Measurements from ENCODE around the gene EIF5A2.
A peak's percentile ranks its signal among the peaks of the same experiment; 100 is the strongest.

The EIF5A2 gene

DNA sequence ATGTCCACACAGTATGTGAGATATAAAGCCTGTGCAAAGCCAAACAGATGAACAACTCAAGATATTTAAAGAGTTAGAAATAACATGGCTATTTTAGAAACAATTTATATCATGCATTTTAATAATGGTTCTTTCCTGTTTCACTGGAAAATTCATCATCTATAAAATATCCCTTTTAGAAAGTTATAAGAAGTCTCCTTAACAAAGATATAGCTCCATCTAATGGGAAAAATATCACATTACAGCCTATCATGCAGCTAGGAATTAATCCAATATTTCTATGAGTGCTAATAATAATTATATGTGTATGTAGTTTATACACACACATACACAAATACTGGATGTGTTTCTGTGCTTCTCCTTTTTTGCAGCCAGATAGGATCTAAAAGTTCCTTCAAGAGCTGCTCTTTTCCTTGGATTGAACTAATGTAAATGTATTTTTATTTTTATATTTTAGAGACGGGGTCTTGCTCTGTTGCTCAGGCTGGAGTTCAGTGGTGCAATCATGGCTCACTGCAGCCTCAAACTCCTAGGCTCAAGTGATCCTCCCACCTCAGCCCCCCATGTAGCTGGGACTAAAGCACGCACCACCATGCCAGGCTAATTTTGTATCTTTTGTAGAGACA, 60.0 kb downstream of the EIF5A2 start:
- DNase-seq = peak; percentile 55

DNA sequence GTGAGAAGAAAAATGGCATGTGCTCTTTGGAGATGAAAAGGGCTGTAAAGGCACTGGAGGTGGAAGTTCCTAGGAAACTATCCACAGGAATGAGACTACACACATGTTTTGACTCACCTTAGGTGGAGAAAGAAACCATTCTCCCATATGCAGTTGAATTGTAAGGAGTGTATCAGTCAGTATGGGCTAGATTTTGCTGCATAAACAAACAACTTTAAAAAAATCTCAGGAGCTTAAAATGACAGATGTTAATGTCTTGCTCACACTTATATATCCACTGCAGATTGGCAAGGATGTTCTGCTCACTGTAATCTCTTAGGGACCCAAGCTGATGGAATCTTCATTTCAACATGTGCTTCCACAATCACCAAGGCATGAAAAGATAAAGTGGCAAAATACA, 64.1 kb downstream of the EIF5A2 start:
- DNase-seq = no peak

DNA sequence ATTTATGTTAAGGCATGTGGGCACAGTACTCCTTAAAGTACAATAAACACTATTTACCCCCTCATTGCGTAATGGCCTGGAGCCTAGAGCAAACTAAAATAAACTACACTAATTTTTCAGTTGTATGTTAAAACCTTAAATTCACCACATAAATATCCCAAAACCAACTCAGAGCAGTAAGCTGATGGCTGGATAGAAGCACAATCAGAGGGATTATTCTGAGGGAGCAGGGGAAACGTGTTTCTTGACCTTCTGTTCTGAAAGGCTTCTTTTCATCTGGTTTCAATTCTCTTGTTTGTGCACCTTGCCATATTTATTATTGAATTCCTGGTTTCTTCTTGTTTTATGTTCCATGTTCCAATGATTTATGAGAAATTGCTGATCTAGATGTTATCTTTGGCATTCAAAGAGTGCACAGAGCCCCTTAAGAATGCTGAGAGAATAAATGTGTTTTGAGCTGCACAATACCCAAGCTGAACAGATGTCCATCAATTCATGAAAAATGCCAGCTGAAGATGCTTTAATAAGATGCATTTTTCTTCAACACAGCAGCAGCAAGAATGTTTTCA, 68.1 kb downstream of the EIF5A2 start:
- DNase-seq = no peak

DNA sequence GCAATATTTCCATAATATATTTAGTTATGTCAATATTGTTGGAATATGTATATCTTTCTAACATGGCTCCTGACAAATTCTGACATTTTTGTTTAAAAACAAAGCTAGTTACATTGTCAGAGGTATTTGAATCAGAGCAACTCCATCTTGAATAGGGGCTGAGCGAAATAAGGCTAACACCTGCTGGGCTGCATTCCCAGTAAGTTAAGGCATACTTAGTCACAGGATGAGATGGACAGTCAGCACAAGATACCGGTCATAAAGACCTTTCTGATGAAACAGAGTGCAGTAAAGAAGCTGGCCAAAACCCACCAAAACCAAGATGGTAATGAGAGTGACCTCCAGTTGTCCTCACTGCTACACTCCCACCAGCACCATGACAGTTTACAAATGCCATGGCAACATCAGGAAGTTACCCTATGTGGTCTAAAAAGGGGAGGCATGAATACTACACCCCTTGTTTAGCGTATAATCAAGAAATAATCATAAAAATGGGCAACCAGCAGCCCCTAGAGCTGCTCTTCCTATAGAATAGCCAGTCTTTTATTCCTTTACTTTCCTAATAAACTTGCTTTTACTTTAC, 68.8 kb downstream of the EIF5A2 start:
- DNase-seq = no peak
